Left renal cortex interstitium (tissue), 4 donors: ENCODE data around the gene DSCAM. TPM values are rescaled to one million over a fixed set of nuclear protein-coding genes. Genes with fewer than 3 reads are reported as not detected.
"Not testable (repeated sequence)": the region's sequence is repeated elsewhere in the genome, so short reads cannot be mapped to it uniquely, and the experiment has no call there.

Experiments used
- DNase-seq, 4 donors: peaks; one replicate each; pipeline ENCODE4 v3.0.0-alpha.2; 2013; ENCODE audit warnings: low read depth in 4 of 4, low spot score in 2 of 4, missing footprints in 1 of 4
- polyA plus RNA-seq, 4 donors: library from polyadenylated mRNA; unstranded; fragments of 120-200 nt; gene quantifications; one replicate each; pipeline ENCODE4 v1.2.1, GENCODE V29; 2013; ENCODE audit not compliant: insufficient read length in 4 of 4

Gene DSCAM
- polyA plus RNA-seq, 4 donors = 0.07 to 0.14 (median 0.10) TPM

- DNase-seq = no peak
Measured at GRCh38 chr21:40215941-40216340, 631.0 kb downstream of the DSCAM start.

DNA sequence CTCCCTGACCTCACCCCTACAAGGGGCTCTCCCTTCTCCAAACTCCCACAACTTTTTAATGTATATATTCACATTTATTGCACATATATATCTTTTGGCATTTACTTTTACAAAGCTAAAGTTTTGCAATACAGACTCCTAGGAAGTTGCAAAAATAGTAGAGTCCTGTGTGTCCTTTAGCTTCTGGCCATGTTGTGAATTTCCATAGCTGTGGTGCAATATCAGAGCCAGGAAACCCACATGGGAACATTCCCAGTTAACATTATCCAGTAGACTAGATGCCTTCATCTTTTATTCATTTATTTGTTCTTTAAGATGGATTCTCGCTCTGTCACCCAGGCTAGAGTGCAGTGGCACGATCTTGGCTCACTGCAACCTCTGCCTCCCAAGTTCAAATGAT lies 636.7 kb downstream of the DSCAM start:
- DNase-seq = no peak

DNA sequence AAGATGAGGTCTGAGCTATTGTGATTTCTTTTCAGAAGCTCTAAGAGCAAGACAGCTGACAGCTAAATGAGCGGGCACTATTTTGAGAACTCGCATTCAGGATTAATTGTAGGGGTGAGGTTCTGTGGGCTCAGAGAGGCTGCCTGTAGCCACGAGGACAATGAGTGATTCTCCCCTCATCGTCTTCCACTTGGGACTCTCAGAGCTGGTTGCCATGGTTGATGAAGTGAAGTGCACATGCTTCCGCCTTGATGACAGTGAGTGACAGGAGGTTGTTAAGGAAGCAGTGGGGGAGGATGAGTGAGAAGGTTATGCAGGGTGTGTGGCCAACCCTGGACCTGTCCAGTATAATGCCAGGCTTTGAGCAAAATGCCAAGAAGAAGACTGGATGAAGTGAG lies 638.0 kb downstream of the DSCAM start:
- DNase-seq = no peak

DNA sequence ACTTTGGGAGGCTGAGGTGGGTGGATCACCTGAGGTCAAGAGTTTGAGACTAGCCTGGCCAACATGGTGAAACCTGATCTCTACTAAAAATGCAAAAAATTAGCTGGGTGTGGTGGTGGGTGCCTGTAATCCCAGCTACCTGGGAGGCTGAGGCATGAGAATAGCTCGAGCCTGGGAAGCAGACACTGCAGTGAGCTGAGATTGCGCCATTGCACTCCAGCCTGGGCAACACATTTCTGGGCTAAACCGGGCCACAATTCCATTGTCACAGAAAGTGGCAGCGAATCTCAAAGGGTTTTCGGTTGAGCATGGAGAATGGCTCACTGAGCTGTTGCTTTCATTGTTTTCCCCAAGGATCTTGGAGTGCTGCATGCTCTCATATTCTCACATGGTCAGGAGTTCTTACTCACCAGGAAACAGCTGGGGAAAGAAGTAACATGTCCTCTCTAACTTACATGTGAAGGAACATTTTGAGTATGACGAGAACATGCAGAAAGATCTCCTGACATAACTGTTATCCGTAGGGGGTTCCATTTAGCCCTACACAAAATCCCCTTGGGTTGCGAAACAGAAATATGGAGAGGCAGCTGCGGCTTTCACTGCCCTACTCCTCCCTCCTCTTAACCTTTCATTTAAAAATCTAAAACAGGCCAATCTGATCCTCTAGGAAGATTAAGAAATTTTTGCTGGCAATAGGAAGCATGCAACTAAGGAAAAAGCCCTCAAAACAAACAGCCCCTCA lies 638.6 kb downstream of the DSCAM start:
- no peak for DNase-seq

DNA sequence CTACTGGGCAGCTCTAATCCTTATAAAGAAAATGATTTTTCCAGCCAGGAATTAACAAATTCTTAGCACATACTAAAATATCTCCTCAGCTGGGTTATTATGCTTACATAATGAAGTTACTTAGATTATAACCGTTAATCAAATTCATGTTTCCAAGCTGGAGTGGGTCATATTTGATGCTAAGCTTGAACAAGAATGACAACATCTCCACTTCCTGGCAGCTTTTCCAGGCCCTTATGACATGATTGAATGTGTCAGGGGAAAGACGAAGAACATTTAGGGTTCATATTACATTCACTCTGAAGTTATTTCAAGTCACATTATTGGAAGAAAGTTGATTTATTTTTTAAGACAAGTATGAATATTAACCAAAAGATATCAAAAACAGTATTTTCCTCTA lies 646.0 kb downstream of the DSCAM start:
- DNase-seq = no peak

- no peak for DNase-seq
Measured at GRCh38 chr21:40200126-40200525, 646.8 kb downstream of the DSCAM start.

DNA sequence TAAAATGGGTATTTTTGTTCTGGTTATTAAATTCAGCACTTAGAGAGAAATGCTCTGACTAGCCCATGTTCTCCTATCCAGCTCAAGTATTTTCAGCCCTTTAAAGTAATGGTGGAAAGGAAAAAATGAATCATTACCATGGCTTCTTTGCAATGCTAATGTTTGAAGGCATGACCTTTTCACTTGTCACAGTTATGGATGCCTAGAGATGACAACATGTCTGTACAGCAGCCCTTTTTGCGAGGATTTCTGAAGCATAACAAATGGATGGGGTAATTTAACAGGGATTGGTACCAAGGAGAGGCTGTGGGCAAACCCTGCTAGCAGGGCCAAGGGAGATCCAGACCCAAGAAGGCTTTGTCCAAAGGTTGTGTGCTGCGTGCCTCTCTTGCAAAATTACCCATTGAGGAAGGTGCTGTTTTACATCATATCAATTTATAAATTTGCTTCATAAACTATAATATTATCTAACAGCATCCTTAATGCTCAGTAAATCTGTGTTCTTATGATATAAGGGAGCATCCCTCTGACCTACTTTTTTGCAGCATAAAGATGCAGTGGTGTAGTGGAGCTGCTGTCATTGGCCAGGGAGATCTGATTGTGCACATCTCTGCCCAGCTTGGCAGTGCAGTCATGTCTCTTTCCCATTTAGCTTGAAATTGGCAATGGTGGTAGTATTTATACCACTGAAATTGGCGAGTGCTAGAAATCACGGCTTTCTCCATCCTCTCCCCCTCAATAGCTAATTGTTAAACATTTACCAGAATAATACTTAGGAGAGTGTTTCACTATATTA lies 652.6 kb downstream of the DSCAM start:
- no peak for DNase-seq

DNA sequence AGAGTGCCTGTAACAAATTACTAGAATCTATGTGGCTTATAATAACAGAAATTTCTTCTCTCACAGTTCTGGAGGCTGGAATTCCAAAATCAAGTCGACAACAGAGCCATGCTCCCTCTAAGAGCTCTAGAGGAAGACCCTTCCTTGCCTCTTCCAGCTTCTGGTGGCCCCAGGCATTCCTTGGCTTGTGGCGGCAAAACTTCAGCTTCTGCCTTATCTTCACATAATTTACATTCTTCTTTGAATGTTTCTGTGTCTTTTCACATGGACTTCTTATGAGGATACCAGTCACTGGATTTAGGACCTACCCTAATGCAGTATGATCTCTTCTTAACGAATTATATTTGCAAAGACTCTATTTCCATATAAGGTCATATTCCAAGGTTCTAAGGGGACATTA lies 655.3 kb downstream of the DSCAM start:
- DNase-seq = no peak

GRCh38 chr21:40191196-40191595 lies 655.8 kb downstream of the DSCAM start:
- no peak for DNase-seq

DNA sequence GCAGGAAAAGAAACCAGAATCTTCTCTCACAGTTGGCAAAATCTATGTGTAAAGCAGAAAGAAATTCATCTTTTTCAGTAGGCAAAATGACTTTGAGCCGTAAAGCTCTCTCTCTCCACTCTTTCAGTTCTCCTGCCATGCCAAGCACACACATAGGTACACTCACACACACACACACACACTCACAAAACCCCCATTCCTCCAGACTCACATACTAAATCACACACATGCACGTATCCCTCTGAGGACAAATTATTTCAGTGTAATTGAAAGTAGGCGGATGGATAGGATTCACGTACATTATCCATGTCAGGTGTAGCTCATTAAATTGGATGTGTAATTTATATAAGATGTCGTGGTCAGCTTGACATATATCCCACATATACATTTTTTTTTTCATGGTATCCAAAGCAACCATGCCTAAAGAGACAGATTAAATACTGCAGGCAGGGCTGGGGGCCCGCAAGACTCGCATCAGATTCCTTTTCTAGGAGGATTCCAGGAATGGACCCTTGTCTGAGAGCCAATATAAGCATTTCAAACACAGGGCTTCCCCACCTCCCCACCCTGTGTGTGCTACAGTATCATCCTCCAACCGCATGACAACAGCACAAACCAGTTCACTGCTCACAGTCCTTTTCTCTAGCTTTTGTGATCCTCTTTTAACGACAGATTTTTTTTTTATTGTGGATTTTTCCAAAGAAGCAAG lies 658.9 kb downstream of the DSCAM start:
- no peak for DNase-seq

DNA sequence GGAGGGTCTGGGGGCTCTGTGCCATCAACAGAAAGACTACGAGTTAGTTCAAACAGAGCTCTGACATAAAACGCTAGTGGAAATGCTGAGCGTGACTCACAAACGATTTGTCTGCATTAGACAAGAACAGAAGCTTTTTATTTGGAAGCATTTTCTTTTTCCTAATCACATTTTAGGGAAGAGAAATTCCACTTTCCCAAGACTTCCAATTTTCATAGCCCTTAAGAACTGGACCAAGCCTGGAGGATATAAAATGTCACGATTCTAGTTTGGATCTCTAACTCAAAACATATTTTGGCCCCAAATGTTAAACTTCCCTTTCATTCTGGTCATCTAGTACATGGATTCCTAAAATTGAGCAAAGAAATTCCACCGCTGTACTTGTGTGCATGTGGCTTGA lies 659.7 kb downstream of the DSCAM start:
- DNase-seq = no peak

GRCh38 chr21:40186045-40186444 lies 660.9 kb downstream of the DSCAM start:
- peak; percentile 24 to 71 (median 44) for DNase-seq

DNA sequence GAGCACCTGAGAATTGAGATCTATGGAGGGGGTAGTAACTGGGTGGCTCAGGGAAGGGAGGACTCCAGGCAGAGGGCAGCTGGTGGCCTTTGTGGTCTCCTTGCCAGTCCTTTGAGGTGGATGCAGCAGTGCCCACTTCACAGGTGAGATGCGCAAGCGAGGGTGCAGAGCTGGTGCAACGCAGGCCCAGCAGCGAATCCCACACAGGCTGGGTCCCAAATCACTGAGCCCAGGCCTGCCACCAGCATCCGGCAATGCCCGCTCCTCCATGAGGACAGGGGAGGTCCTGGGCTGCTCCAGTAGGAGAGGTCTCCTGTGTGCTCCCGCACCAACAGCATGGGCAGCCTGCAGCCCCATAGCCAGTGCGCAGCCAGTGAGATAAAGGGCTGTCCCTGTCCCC lies 661.8 kb downstream of the DSCAM start:
- no peak for DNase-seq

GRCh38 chr21:40182491-40182890 lies 664.5 kb downstream of the DSCAM start:
- not testable (repeated sequence) for DNase-seq

GRCh38 chr21:40179166-40179565 lies 667.8 kb downstream of the DSCAM start:
- DNase-seq = peak in 1 of 4 donors; percentile 32

DNA sequence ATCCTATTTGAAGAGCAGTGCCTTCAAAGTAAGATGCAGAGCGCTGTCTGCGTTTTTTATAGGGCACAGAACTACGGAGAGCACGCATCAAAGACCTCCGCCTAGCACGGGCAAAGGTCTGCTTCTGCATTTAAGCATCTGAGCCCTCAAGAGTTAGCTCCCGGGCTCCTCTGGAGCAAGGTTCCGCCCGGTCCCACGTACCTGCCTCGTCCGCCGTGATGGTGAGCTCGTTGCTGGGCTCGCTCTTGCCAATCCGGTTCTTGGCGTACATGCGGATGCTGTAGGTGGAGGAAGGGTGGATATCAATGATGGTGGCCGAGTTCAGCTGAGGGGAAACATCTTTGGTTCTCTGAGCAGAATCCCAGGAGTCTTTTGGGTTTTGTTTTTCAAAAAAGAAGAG lies 668.2 kb downstream of the DSCAM start:
- no peak for DNase-seq

- no peak for DNase-seq
Measured at GRCh38 chr21:40177979-40178378, 669.0 kb downstream of the DSCAM start.

- no peak for DNase-seq
Measured at GRCh38 chr21:40176724-40177123, 670.2 kb downstream of the DSCAM start.

- no peak for DNase-seq
Measured at GRCh38 chr21:40173816-40174215, 673.1 kb downstream of the DSCAM start.

DNA sequence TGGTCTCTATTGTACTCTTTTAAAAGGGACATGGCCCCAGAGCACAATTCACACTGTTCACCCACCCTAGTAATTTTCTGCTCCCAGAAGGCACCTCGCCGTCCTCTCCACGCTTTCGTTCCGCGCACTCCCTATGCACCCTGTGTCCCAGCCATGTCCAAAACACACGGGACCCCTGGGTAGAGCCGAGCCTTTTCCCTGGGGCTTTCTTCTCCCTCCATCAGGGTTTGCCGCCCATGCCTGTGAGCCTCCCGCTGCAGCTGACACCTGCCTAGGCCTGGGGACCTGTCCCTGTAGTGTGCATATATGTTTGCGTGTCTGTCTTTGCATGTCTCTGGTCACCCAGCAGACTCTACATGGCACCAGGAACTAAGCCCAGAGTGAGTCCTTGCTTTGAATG lies 677.0 kb downstream of the DSCAM start:
- no peak for DNase-seq

DNA sequence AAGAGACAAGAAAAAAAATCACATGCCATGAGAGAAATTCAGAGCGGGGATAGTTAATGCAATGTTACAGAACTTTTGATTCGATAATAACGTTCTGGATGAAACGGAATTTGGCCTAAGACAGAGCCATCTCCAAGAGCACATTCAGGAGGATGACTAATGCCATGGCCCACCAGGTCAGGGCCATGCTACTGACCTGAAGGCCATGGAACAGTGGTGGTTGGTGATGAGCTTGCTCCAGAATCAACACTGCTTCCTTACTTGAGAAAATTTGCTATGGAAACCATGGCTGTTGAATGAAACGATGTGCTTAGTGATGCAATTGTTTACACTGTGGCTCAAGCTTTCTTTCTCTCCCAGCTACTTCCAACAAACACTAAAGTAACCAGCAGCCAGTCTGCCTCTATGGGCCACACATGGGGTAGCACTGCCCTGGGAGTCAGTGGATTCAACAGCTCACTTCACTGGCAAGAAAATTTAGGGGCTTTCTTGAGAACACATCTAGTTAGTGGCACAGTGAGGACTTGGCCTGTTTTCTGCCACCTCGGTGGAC lies 680.6 kb downstream of the DSCAM start:
- no peak for DNase-seq
